ENCODE data around the gene BOD1L2.

DNA sequence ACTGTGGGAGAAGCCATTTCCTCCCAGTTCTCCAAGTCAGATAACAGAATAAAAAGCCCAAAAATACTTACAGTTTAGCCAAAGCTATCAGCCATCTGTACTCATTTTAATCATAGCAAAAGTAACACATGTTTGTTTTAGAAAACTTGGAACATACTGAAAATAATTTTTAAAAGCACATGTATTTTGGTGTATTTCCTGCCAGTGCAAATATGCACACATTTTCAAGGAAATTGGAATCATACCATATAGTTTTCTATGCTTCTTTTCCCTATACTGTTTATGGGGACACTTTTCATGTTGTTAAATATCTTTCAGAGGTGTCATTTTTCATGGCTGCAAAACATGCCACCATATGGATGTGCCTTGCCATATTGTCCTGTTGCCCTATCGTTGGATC, 51.2 kb downstream of the BOD1L2 start:
- TF ChIP-seq, protein P1, sequence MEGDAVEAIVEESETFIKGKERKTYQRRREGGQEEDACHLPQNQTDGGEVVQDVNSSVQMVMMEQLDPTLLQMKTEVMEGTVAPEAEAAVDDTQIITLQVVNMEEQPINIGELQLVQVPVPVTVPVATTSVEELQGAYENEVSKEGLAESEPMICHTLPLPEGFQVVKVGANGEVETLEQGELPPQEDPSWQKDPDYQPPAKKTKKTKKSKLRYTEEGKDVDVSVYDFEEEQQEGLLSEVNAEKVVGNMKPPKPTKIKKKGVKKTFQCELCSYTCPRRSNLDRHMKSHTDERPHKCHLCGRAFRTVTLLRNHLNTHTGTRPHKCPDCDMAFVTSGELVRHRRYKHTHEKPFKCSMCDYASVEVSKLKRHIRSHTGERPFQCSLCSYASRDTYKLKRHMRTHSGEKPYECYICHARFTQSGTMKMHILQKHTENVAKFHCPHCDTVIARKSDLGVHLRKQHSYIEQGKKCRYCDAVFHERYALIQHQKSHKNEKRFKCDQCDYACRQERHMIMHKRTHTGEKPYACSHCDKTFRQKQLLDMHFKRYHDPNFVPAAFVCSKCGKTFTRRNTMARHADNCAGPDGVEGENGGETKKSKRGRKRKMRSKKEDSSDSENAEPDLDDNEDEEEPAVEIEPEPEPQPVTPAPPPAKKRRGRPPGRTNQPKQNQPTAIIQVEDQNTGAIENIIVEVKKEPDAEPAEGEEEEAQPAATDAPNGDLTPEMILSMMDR (conservative IDR thresholded peaks at IDR 0.05; ENCODE audit: low read length): no peak
- no peak for TF ChIP-seq EZH2phosphoT487 (IDR thresholded peaks at IDR 0.05; ENCODE audit: borderline replicate concordance)

Data from Loucy (cell line).